ENCODE measurements around the gene SERHL2.
A peak's percentile ranks its signal among the peaks of the same experiment; 100 is the strongest.
"Not testable (repeated sequence)": the region's sequence is repeated elsewhere in the genome, so short reads cannot be mapped to it uniquely, and the experiment has no call there.

The SERHL2 gene

GRCh38 chr22:42608136-42608822 is 54.5 kb downstream of the SERHL2 start:
- no peak for DNase-seq (ENCODE audit: low spot score)

GRCh38 chr22:42608823-42609361 is 55.1 kb downstream of the SERHL2 start:
- DNase-seq (ENCODE audit: low spot score), result no peak

- DNase-seq (ENCODE audit: low spot score), result no peak
Observed at GRCh38 chr22:42610186-42610585, 56.4 kb downstream of the SERHL2 start.

- no peak for DNase-seq (ENCODE audit: low spot score)
Observed at GRCh38 chr22:42611051-42611450, 57.3 kb downstream of the SERHL2 start.

GRCh38 chr22:42612336-42612735 is 58.6 kb downstream of the SERHL2 start:
- DNase-seq (ENCODE audit: low spot score), result no peak

GRCh38 chr22:42613872-42614301 is 60.1 kb downstream of the SERHL2 start:
- no peak for DNase-seq (ENCODE audit: low spot score)

GRCh38 chr22:42614312-42615091 is 60.7 kb downstream of the SERHL2 start, which contains the start of gene POLDIP3:
POLDIP3 (minus strand) TSS chr22:42614883; CDS start chr22:42614857, 26 bp downstream.
- DNase-seq (ENCODE audit: low spot score), result peak; percentile 95

GRCh38 chr22:42615092-42615859 is 61.5 kb downstream of the SERHL2 start:
- DNase-seq (ENCODE audit: low spot score), result peak; percentile 77

GRCh38 chr22:42615860-42616175 is 62.1 kb downstream of the SERHL2 start:
- not testable (repeated sequence) for DNase-seq (ENCODE audit: low spot score)

GRCh38 chr22:42617155-42617983 is 63.6 kb downstream of the SERHL2 start:
- DNase-seq (ENCODE audit: low spot score), result no peak

- DNase-seq (ENCODE audit: low spot score), result no peak
Observed at GRCh38 chr22:42619261-42620063, 65.7 kb downstream of the SERHL2 start.

- no peak for DNase-seq (ENCODE audit: low spot score)
Observed at GRCh38 chr22:42620084-42620483, 66.3 kb downstream of the SERHL2 start.

GRCh38 chr22:42621505-42622002 is 67.8 kb downstream of the SERHL2 start:
- peak; percentile 96 for DNase-seq (ENCODE audit: low spot score)

GRCh38 chr22:42622061-42622710 is 68.4 kb downstream of the SERHL2 start:
- DNase-seq (ENCODE audit: low spot score), result no peak

- DNase-seq (ENCODE audit: low spot score), result no peak
Observed at GRCh38 chr22:42623301-42623751, 69.6 kb downstream of the SERHL2 start.

Measured in iPS-NIHi11 (cell line).